ENCODE results near the gene GOLGA6L7.
A peak's percentile ranks its signal among the peaks of the same experiment; 100 is the strongest.
"Not testable (repeated sequence)": the region's sequence is repeated elsewhere in the genome, so short reads cannot be mapped to it uniquely, and the experiment has no call there.

Gene GOLGA6L7

DNA sequence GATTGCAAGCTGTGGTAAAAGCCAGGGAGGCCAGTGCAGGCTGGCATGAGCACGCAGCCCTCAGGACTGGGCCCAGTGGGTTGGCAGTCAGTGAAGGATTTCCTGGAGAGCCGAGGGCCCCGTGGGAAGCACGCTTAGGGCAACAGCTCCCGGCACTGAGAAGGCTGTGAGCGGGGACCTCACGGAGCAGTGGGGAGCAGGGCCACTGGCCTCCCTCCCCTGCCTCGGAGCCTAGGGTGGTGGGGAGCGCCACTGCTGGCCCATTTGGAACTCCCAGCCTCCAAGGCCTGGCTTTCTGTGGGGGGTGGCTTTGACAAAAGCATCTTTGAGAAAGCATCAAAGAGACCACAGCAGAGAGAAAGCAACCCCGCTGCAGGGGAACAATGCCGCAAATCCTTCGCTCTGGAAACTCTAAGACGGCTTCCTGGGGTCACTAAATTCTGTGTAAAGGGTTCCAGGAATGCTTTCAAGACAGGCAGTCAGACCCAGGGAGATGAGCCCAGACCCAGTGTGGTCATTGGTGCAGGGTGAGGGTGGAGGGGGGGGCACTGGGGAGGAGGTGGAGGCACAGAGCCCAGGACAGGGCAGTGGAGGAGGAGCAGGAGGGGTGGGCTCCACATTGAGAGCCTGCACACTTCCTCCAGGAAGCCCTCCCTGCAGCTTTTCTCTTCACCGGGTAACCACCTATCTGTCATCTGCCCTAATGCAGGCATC lies 27.8 kb upstream of the GOLGA6L7 start:
- ATAC-seq (ENCODE audit: low read depth) (no peak), DNase-seq (ENCODE audit: low spot score in 2 of 2) (no peak)
- H3K27ac Mint-ChIP-seq = no peak overlapping the region
- H3K4me1 Mint-ChIP-seq = no peaks in the 10 kb centered on the region
- no peaks in the 10 kb centered on the region for H3K9me3 Mint-ChIP-seq
- no peaks in the 10 kb centered on the region for H3K36me3 Mint-ChIP-seq
- H3K4me3 Mint-ChIP-seq = no peak overlapping the region
- no peaks in the 10 kb centered on the region for H3K27me3 Mint-ChIP-seq

DNA sequence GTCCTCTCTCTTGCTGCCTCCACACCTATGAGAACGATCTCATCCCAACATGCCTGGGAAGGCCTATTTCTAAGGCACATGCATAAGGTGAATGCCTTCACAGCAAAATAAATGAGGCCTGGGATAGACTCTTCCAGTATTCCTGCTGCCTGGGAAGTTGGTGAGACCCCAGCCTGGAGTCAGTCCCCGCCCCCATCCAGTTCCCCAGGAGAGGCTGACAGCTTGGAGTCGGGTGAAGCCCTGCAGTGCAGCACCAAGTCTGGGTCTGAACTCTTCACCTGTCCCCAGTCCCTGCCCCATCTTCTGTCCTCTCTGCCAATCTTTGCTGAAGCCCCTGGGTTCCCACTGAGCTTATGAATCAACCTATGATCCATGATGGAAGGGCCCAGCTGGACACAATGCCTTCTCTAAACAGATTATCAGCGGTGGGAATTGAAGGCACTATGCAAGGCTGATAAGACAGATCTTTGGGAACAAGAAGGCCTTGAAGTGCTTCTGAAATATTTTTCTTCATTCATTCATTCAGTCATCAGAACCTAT lies 27.1 kb upstream of the GOLGA6L7 start:
- Mint-ChIP-seq H3K27me3 (no peaks in the 10 kb centered on the region), H3K27ac (no peak overlapping the region), H3K9me3 (no peaks in the 10 kb centered on the region), H3K4me3 (no peak overlapping the region), H3K36me3 (no peaks in the 10 kb centered on the region), H3K4me1 (no peaks in the 10 kb centered on the region)
- no peak for ATAC-seq (ENCODE audit: low read depth)
- DNase-seq (ENCODE audit: low spot score in 2 of 2) = no peak

DNA sequence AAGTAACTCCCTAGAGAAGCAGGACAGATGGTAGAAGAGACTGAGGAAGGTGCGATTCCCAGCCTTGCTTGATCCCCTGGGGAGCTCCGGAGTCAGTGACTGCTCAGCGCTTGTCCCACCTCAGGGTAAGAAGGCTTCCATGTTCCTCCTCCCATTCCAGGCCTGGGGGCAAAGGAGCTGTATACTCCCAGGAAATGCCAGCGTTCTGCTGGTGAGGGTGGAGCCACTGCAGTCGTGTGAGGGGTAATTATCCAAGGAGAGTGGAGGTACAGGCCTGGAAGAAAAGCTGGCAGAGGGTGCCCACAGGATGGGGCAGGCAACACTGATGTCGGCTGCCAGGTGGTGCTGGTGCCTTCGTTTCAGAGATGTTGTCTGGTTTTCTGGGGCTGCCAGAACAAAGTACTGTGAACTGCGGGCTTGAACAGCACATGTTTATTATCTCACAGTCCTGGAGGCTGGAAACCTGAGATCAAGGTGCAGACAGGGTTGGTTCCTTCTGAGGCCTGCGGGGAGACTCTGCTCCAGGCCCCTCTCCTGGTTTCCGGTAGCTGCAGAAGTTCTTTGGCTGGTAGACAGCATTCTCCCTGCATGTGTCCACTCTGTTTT lies 25.2 kb upstream of the GOLGA6L7 start:
- DNase-seq (ENCODE audit: low spot score in 2 of 2) = no peak
- no peaks in the 10 kb centered on the region for H3K4me1 Mint-ChIP-seq
- no peaks in the 10 kb centered on the region for H3K36me3 Mint-ChIP-seq
- H3K27me3 Mint-ChIP-seq = no peaks in the 10 kb centered on the region
- H3K4me3 Mint-ChIP-seq = no peak overlapping the region
- ATAC-seq (ENCODE audit: low read depth) = no peak
- no peak overlapping the region for H3K27ac Mint-ChIP-seq
- H3K9me3 Mint-ChIP-seq = no peaks in the 10 kb centered on the region

DNA sequence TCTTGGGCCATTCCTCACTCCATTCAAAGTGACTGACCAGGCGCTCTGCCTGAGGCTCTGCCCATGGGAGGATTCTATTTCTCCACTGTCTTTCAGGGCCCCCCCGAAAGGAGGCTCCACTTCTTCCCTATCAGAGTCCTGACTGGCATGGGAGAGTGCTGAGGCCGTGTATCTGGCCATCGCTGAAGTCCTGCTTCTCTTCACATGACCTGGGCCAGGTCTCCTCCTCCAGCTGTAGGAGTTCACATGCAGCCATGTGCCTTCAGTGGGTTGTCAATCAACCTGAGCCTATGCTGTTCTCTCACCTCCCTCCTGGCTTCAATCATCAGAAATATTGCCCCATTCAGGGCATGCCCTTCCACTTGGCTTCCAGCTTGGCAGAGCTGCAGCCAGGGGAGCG lies 24.6 kb upstream of the GOLGA6L7 start:
- DNase-seq (ENCODE audit: low spot score in 2 of 2) (no peak), ATAC-seq (ENCODE audit: low read depth) (no peak)
- Mint-ChIP-seq H3K4me3 (no peak overlapping the region), H3K4me1 (no peaks in the 10 kb centered on the region), H3K9me3 (peaks cover 1% of the 10 kb centered on the region), H3K36me3 (no peaks in the 10 kb centered on the region), H3K27ac (no peak overlapping the region), H3K27me3 (no peaks in the 10 kb centered on the region)

DNA sequence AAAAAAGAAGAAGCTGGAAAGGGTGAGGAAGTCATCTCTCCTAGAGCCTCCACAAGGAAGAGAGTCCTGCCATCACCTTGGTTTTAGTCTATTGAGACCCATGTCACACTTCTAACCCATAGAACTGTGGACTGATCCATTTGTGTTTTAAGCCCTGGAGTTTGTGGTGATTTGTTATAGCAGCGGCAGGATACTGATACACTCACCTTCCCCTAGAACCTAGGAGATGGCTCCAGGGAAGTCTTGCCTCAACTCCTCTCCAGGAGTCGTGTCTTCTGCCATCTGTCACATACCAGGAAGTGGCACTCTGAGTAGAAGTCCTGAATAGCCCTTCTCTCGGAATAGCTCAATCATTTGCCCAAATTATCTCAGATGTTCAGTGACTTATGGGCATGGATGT lies 22.7 kb upstream of the GOLGA6L7 start:
- Mint-ChIP-seq H3K27me3 (no peaks in the 10 kb centered on the region), H3K4me3 (no peak overlapping the region), H3K9me3 (peaks cover 3% of the 10 kb centered on the region), H3K4me1 (no peaks in the 10 kb centered on the region), H3K27ac (no peak overlapping the region), H3K36me3 (no peaks in the 10 kb centered on the region)
- ATAC-seq (ENCODE audit: low read depth) = no peak
- DNase-seq (ENCODE audit: low spot score in 2 of 2) = no peak

DNA sequence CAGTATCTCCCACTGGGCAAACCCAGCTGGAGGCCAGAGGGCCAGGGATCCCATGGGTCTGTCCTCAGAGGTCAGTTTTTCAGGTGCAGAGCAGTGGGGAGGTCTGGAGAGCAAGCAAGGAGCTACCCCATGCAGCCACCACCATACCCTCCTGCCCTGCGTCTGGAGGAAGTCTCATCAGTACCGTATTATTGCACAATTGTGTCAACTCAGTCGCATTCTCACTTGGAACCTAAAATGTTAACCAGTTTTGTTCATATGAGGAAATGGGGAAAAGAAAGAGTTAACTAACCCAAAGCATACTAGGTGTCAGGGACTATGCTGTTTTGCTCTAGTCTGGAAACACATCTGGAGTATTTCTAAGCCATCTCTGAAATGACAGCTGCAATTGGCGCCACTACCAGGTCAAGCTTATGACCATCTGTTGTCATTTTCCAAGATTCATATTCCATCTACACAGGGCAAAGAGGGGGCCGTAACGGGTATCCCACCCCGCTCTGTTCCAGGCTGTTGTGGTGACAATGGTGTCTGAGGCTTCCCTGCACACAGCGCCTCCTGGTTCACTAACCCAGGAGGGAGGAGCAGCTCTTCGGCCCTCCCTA lies 20.4 kb upstream of the GOLGA6L7 start:
- DNase-seq (ENCODE audit: low spot score in 2 of 2) (no peak), ATAC-seq (ENCODE audit: low read depth) (no peak)
- Mint-ChIP-seq H3K36me3 (no peaks in the 10 kb centered on the region), H3K27me3 (no peaks in the 10 kb centered on the region), H3K9me3 (peaks cover 3% of the 10 kb centered on the region), H3K27ac (no peak overlapping the region), H3K4me1 (no peaks in the 10 kb centered on the region), H3K4me3 (no peak overlapping the region)

DNA sequence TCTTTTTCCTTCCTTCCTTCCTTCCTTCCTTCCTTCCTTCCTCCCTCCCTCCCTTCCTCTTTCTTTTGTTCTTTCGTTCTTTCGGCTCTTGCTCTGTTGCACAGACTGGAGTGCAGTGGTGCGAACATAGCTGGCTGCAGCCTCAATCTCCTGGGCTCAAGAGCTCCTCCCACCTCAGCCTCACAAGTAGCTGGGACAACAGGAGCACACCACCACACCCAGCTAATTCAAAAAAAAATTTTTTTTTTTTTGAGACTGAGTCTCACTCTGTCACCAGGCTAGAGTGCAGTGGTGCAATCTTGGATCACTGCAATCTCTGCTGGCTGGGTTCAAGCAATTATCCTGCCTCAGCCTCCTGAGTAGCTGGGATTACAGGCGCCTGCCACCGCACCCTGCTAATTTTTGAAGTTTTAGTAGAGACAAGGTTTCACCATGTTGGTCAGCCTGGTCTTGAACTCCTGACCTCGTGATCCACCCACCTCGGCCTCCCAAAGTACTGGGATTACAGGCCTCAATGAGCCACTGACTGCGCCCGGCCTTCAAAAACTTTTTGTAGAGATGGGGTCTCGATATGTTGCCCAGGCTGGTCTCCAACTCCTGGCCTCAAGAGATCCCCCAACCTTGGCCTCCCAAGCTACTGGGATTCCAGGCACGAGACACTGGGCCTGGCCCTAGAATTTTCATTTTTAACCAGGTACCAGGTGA lies 13.3 kb upstream of the GOLGA6L7 start:
- not testable (repeated sequence) for H3K4me1 Mint-ChIP-seq; H3K27ac Mint-ChIP-seq; ATAC-seq (ENCODE audit: low read depth)

DNA sequence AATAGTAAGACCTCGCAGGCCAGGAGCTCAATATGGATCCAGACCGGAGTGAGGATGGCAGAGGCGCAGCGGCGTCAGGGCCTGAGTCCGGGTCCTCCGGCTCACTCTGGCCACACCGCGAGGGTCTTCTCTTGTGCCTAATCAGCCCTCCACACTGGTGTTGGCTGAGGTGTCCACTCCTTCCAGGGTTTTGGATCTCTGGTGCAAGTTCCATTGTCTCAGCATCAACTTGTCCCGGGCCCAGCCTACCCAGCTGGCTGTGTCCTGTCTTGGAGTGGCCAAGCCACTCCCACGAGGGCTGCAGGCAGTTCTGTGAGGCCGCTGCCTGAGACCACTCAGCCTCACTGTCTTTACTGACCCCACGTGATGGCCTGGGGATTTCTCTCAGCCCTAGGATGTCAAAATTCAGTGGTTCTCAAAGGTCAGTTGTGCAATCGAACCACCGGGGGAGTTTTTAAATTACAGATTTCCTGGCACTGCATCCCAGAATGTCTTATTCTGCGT lies 12.6 kb upstream of the GOLGA6L7 start:
- Mint-ChIP-seq H3K9me3 (no peaks in the 10 kb centered on the region), H3K4me3 (no peak overlapping the region), H3K4me1 (no peaks in the 10 kb centered on the region), H3K27me3 (peaks cover 1% of the 10 kb centered on the region), H3K36me3 (no peaks in the 10 kb centered on the region), H3K27ac (no peak overlapping the region)
- no peak for DNase-seq (ENCODE audit: low spot score in 2 of 2)
- no peak for ATAC-seq (ENCODE audit: low read depth)

More for the DNA sequence above, 13.3 kb upstream of the GOLGA6L7 start:
- H3K27me3 Mint-ChIP-seq; H3K4me3 Mint-ChIP-seq; DNase-seq (ENCODE audit: low spot score in 2 of 2); H3K36me3 Mint-ChIP-seq; H3K9me3 Mint-ChIP-seq: not testable (repeated sequence)

DNA sequence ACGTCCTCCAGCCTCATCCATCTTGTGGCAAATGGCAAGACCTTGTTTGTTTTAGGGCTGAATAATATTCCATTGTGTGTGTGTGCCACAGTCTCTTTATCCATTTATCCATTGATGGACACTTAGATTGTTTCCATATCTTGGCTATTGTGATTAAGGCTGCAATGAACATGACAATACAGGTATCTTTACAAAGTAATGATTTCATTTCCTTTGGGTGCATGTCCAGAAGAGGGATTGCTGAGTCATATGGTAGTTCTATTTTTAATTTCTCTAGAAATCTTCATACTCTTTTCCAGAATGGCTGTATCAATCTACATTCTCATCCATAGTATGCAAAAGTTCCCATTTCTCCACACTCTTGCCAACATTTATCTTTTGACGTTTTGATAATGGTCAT lies 6.1 kb upstream of the GOLGA6L7 start:
- H3K27me3 Mint-ChIP-seq; ATAC-seq (ENCODE audit: low read depth); H3K27ac Mint-ChIP-seq; H3K9me3 Mint-ChIP-seq; DNase-seq (ENCODE audit: low spot score in 2 of 2); H3K4me3 Mint-ChIP-seq; H3K36me3 Mint-ChIP-seq; H3K4me1 Mint-ChIP-seq: not testable (repeated sequence)

DNA sequence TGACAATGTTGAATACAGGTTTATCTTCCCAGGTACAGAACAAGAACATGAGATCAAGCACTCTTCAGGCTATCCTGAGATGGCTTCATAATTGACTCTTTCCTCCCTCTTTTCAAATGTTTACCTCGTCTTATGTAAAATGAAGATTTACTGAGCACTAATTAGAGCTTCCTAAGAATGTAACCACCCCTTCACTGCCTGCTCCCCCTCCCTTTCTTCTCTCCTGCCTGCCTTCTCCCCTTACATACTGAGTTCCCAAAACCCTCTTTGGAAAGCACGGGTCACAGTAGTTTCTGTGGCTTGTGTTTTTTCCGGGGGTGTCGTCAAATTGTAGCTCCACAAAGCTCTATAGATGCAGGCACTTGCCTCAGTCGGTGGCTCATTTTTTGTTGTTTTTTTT lies 5.2 kb upstream of the GOLGA6L7 start:
- H3K4me1 Mint-ChIP-seq; ATAC-seq (ENCODE audit: low read depth); DNase-seq (ENCODE audit: low spot score in 2 of 2); H3K27ac Mint-ChIP-seq; H3K9me3 Mint-ChIP-seq; H3K4me3 Mint-ChIP-seq; H3K36me3 Mint-ChIP-seq; H3K27me3 Mint-ChIP-seq: not testable (repeated sequence)

DNA sequence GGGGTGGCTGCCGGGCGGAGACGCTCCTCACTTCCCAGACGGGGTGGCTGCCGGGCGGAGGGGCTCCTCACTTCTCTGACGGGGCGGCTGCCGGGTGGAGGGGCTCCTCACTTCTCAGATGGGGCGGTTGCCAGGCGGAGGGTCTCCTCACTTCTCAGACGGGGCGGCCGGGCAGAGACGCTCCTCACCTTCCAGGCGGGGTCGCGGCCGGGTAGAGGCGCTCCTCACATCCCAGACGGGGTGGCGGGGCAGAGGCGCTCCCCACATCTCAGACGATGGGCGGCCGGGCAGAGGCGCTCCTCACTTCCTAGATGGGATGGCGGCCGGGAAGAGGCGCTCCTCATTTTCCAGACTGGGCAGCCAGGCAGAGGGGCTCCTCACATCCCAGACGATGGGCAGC lies 1.3 kb upstream of the GOLGA6L7 start:
- H3K9me3 Mint-ChIP-seq; H3K36me3 Mint-ChIP-seq; H3K4me3 Mint-ChIP-seq; H3K27me3 Mint-ChIP-seq; DNase-seq (ENCODE audit: low spot score in 2 of 2); H3K4me1 Mint-ChIP-seq; ATAC-seq (ENCODE audit: low read depth); H3K27ac Mint-ChIP-seq: not testable (repeated sequence)

DNA sequence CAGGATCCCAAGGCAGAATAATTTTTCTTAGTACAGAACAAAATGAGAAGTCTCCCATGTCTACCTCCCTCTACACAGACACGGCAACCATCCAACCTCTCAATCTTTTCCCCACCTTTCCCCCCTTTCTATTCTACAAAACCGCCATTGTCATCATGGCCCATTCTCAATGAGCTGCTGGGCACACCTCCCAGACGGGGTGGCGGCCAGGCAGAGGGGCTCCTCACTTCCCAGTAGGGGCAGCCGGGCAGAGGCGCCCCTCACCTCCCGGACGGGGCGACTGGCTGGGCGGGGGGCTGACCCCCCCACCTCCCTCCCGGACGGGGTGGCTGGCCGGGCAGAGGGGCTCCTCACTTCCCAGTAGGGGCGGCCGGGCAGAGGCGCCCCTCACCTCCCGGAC lies 827 bp upstream of the GOLGA6L7 start:
- H3K27ac Mint-ChIP-seq; H3K27me3 Mint-ChIP-seq; H3K36me3 Mint-ChIP-seq; H3K9me3 Mint-ChIP-seq; DNase-seq (ENCODE audit: low spot score in 2 of 2); H3K4me3 Mint-ChIP-seq; H3K4me1 Mint-ChIP-seq; ATAC-seq (ENCODE audit: low read depth): not testable (repeated sequence)

DNA sequence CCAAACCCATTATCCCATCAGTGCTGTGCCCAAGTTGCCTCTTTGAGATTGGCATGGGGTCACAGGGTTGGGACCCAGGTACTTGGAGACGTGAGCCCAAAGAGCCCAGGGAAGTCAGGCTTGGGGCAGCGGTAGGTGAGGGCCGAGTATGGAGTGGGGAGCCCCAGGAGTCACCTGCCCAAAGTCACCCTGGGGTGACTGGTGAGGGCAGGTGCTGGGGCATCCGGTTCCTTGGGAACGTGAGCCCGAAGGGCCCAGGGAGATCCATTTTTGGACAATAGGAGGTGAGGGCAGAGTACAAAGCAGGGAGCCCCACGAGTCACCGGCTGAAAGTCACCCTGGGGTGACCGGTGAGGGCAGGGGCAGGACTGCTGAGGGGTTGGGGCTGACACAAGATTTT lies 485 bp downstream of the GOLGA6L7 start:
- DNase-seq (ENCODE audit: low spot score in 2 of 2); H3K9me3 Mint-ChIP-seq; ATAC-seq (ENCODE audit: low read depth); H3K36me3 Mint-ChIP-seq; H3K4me3 Mint-ChIP-seq; H3K27me3 Mint-ChIP-seq; H3K27ac Mint-ChIP-seq; H3K4me1 Mint-ChIP-seq: not testable (repeated sequence)

DNA sequence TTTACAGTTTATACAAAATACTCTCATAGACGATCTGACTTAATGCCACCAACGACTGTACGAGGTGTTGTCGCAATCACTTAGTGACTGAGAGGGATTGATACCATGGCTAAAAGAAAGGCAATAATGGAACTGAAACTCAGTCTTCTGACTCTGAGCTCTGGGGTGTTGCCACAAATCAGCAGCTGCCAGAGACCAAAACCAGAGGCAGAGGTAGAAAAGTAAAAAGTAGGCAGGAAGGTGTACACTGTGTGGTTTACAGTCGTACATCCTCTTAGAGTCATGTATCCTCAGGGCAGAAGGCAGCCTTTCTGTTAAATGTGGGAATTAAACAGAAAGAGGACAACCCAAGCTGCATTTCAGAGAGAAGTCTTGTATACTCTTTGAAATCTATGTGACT lies 1.2 kb downstream of the GOLGA6L7 start:
- H3K27ac Mint-ChIP-seq; H3K27me3 Mint-ChIP-seq; H3K4me1 Mint-ChIP-seq; H3K4me3 Mint-ChIP-seq; H3K9me3 Mint-ChIP-seq; DNase-seq (ENCODE audit: low spot score in 2 of 2); H3K36me3 Mint-ChIP-seq: not testable (repeated sequence)
- peak; percentile 44 for ATAC-seq (ENCODE audit: low read depth)
